GOT3 (cell line): ENCODE data around the gene PPFIA4.

Experiments used
- DNase-seq: peaks from one replicate; lab custom pipeline; 2025; ENCODE audit warnings: mixed read lengths; lab: John Stamatoyannopoulos, UW

PPFIA4 gene

DNA sequence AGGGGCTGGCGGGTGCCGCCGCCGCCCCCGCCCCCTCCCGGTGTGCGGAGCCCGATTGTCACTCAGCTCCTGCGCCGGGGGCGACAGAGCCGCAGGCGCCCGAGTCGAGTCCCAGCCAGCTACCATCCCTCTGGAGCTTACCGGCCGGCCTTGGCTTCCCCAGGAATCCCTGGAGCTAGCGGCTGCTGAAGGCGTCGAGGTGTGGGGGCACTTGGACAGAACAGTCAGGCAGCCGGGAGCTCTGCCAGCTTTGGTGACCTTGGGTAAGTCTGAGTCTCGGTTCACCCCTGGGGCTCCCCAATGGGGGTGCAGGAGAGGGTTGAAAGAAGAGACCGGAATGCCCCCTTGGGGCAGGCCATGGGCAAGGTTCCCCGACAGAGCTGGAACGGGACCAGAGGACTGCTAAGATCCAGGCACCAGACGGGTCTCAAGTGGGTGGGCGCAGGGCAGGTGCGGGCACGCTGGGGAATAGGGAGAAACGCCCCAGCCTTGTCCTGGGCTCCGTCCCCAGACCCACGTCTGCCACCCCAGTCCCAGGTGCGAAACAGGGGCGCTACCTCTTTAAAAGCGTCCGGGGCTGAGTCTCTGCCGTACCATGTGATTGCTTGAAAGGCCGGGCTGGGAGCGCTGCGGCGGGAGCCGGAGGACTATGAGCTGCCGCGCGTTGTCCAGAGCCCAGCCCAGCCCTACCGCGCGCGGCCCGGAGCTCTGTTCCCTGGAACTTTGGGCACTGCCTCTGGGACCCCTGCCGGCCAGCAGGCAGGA is 101.6 kb downstream of the PPFIA4 start, which contains the start of gene ADORA1:
TSS of gene ADORA1 (plus strand) at position 61 of the 765 bp plus-strand sequence. CDS start 1,116 bp downstream, outside the sequence.
- DNase-seq, result no peak

DNA sequence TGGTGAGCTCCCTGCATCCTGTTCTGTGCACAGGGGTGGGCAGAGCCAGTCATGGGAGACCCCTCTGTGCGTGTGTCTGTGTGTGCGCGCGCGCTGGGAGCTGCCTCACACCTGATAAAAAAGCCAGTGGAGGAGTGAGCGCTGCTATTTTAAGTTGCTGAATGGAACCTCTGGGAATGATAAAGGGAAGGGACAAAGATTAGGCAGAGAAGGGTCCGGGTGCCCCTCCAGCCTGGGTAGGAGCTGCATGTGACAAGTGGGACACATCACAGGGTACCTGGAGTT is 102.1 kb downstream of the PPFIA4 start:
- no peak for DNase-seq
